Caco-2 (cell line): ENCODE measurements around the gene ASTN2. TPM values are rescaled to one million over a fixed set of nuclear protein-coding genes. Genes with fewer than 3 reads are reported as not detected.
A peak's percentile ranks its signal among the peaks of the same experiment; 100 is the strongest.

Source experiments
- BruUV-seq: library from RNA; stranded (reverse); fragments of 400-500 nt; replicated peaks from 2 replicates; lab custom pipeline; 2021; lab: Mats Ljungman, UMichigan
- CTCF ChIA-PET: fragments of 300-600 bp; sonication (Branson Sonifier 250); formaldehyde crosslinking; loops from one replicate; lab custom pipeline; 2022; ENCODE audit warnings: antibody characterized with exemption; lab: Charles Lee
- POLR2A ChIA-PET: fragments of 300-600 bp; sonication (Branson Sonifier 250); formaldehyde crosslinking; loops from one replicate; lab custom pipeline; 2022; ENCODE audit warnings: antibody characterized with exemption; lab: Charles Lee
- DNase-seq, 2 experiments: peaks; one replicate each; pipeline versions ENCODE4 v3.0.0 to v3.0.0-alpha.2; 2020 to 2022
- H3K27me3 ChIP-seq: replicated peaks from 2 replicates; pipeline ENCODE4 v1.6.0; 2011; ENCODE audit warnings: low read length; ENCODE audit not compliant: control insufficient read depth, insufficient read depth
- H3K36me3 ChIP-seq: 2 replicates; pipeline ENCODE4 v1.5.1; 2011; ENCODE audit warnings: low read length; ENCODE audit not compliant: control insufficient read depth, insufficient read depth
- H3K4me1 ChIP-seq: fragments of 250-450 bp; sonication (Bioruptor Pico); 2 replicates; pipeline ENCODE4 v1.5.1; 2020; ENCODE audit warnings: mild to moderate bottlenecking
- H3K4me3 ChIP-seq: 2 replicates; pipeline ENCODE4 v1.5.1; 2011; ENCODE audit warnings: low read depth, mild to moderate bottlenecking, control low read depth, low read length
- H3K9me3 ChIP-seq: fragments of 250-450 bp; sonication (Bioruptor Pico); 2 replicates; pipeline ENCODE4 v1.5.1; 2020; ENCODE audit warnings: mild to moderate bottlenecking, moderate library complexity
- H3K27ac Mint-ChIP-seq: one replicate; pipeline ENCODE4 v1.8.0; 2022; ENCODE audit warnings: mixed read lengths; ENCODE audit not compliant: unreplicated experiment
- H3K27me3 Mint-ChIP-seq: one replicate; pipeline ENCODE4 v1.8.0; 2022; ENCODE audit warnings: mixed read lengths; ENCODE audit not compliant: insufficient read depth, unreplicated experiment
- H3K36me3 Mint-ChIP-seq: one replicate; pipeline ENCODE4 v1.8.0; 2022; ENCODE audit warnings: mild to moderate bottlenecking, mixed read lengths; ENCODE audit not compliant: insufficient read depth, unreplicated experiment
- H3K4me1 Mint-ChIP-seq: one replicate; pipeline ENCODE4 v1.8.0; 2022; ENCODE audit warnings: low read depth, mixed read lengths; ENCODE audit not compliant: unreplicated experiment
- H3K4me3 Mint-ChIP-seq: one replicate; pipeline ENCODE4 v1.8.0; 2022; ENCODE audit warnings: mild to moderate bottlenecking, moderate library complexity, mixed read lengths; ENCODE audit not compliant: unreplicated experiment
- H3K9me3 Mint-ChIP-seq: one replicate; pipeline ENCODE4 v1.8.0; 2022; ENCODE audit warnings: mixed read lengths; ENCODE audit not compliant: unreplicated experiment
- CTCF ChIP-seq, 2 experiments: fragments of 200-600 bp in 1 of 2; IDR thresholded peaks; 1 replicate in 1 of 2; 2 replicates in 1 of 2; pipeline versions ENCODE4 v1.5.1 to v1.8.0; 2011 to 2022; ENCODE audit warnings: antibody characterized with exemption in 1 of 2, control low read depth in 1 of 2, inconsistent platforms in 1 of 2, low read depth in 1 of 2, low read length in 1 of 2, mild to moderate bottlenecking in 1 of 2, moderate library complexity in 1 of 2; ENCODE audit not compliant: insufficient read depth in 1 of 2, severe bottlenecking in 1 of 2, unreplicated experiment in 1 of 2
- intact Hi-C: fragments of 100-400 bp; cut with micrococcal nuclease; formaldehyde crosslinking; loops from one replicate; pipeline ENCODE4 v1.10.0; 2022; ENCODE audit not compliant: unreplicated experiment
- total RNA-seq: library from RNA; stranded (reverse); gene quantifications from 2 replicates; pipeline ENCODE4 v1.2.3, GENCODE V29; 2022

The ASTN2 gene
- total RNA-seq, 1 experiment from 2014 or later = 12.7 TPM

GRCh38 chr9:117409321-117409720, 5.5 kb downstream of the ASTN2 start:
- BruUV-seq = no TSS peak
- Mint-ChIP-seq H3K9me3 (no peaks in the 10 kb centered on the region), H3K27me3 (peaks cover 28% of the 10 kb centered on the region), H3K27ac (no peak overlapping the region), H3K36me3 (no peaks in the 10 kb centered on the region), H3K4me3 (no peak overlapping the region), H3K4me1 (peaks cover 8% of the 10 kb centered on the region)
- intact Hi-C loops = no loop called here
- H3K9me3 ChIP-seq = no peaks in the 10 kb centered on the region
- H3K4me3 ChIP-seq = no peak overlapping the region
- ChIA-PET POLR2A (no interaction called here), CTCF (no interaction called here)
- H3K36me3 ChIP-seq = no peaks in the 10 kb centered on the region
- H3K4me1 ChIP-seq = 0 out of 2 replicates have a peak, but pooled peaks cover 4% of the 10 kb centered on the region
- no peak for DNase-seq
- TF ChIP-seq CTCF (IDR thresholded peaks at IDR 0.05; ENCODE audit: insufficient read depth in 1 of 2, low read depth in 1 of 2, low read length in 1 of 2, severe bottlenecking in 1 of 2, unreplicated experiment in 1 of 2) = peak in 1 of 2 experiments; percentile 3
- 0 out of 2 replicates have a peak, but pooled peaks cover 3% of the 10 kb centered on the region for H3K27me3 ChIP-seq

GRCh38 chr9:117407436-117408022, 7.3 kb downstream of the ASTN2 start:
- Mint-ChIP-seq H3K27me3 (peaks cover 24% of the 10 kb centered on the region), H3K36me3 (no peaks in the 10 kb centered on the region), H3K4me3 (no peak overlapping the region), H3K27ac (no peak overlapping the region), H3K4me1 (peaks cover 8% of the 10 kb centered on the region), H3K9me3 (no peaks in the 10 kb centered on the region)
- Histone ChIP-seq H3K36me3 (no peaks in the 10 kb centered on the region), H3K4me3 (no peak overlapping the region), H3K27me3 (no peaks in the 10 kb centered on the region), H3K9me3 (no peaks in the 10 kb centered on the region), H3K4me1 (no peaks in the 10 kb centered on the region)
- intact Hi-C loops = no loop called here
- no peak for DNase-seq
- POLR2A ChIA-PET = no interaction called here
- TF ChIP-seq CTCF (IDR thresholded peaks at IDR 0.05; ENCODE audit: insufficient read depth in 1 of 2, low read depth in 1 of 2, low read length in 1 of 2, severe bottlenecking in 1 of 2, unreplicated experiment in 1 of 2) = no peak
- CTCF ChIA-PET = no interaction called here
- BruUV-seq = no TSS peak

- TF ChIP-seq CTCF (IDR thresholded peaks at IDR 0.05; ENCODE audit: insufficient read depth in 1 of 2, low read depth in 1 of 2, low read length in 1 of 2, severe bottlenecking in 1 of 2, unreplicated experiment in 1 of 2) = no peak
- Mint-ChIP-seq H3K36me3 (no peaks in the 10 kb centered on the region), H3K27ac (no peak overlapping the region), H3K27me3 (peaks cover 23% of the 10 kb centered on the region), H3K9me3 (no peaks in the 10 kb centered on the region), H3K4me1 (peaks cover 8% of the 10 kb centered on the region), H3K4me3 (no peak overlapping the region)
- no peak for DNase-seq
- ChIA-PET CTCF (no interaction called here), POLR2A (no interaction called here)
- Histone ChIP-seq H3K4me3 (no peak overlapping the region), H3K4me1 (no peaks in the 10 kb centered on the region), H3K9me3 (no peaks in the 10 kb centered on the region), H3K27me3 (no peaks in the 10 kb centered on the region), H3K36me3 (no peaks in the 10 kb centered on the region)
- intact Hi-C loops = no loop called here
- BruUV-seq = no TSS peak
These were observed 8.7 kb downstream of the ASTN2 start for GRCh38 chr9:117405950-117406705.
